SK-N-SH treated with all-trans-retinoic acid at 6 μM for 48 hours (cell line): ENCODE results near the gene KCNA5.

Experiments used
- BACH2 ChIP-seq: fragments of 250-450 bp; sonication (Bioruptor Pico); IDR thresholded peaks from 2 replicates; pipeline ENCODE4 v1.9.0; 2021; ENCODE audit warnings: mild to moderate bottlenecking, borderline replicate concordance
- ZNF8 ChIP-seq: fragments of 450-650 bp; formaldehyde crosslinking; IDR thresholded peaks from 2 replicates; pipeline ENCODE4 v1.5.0; 2020; ENCODE audit warnings: mild to moderate bottlenecking, moderate library complexity
- TF ChIP-seq, protein P1 (sequence below): fragments of 250-450 bp; sonication (Bioruptor Pico); IDR thresholded peaks from 2 replicates; pipeline ENCODE4 v1.8.0; 2020; ENCODE audit warnings: mild to moderate bottlenecking, moderate library complexity, borderline replicate concordance
- TF ChIP-seq, protein P2 (sequence below): fragments of 250-450 bp; sonication (Bioruptor Pico); IDR thresholded peaks from 2 replicates; pipeline ENCODE4 v1.5.1; 2020; ENCODE audit warnings: low read depth, mild to moderate bottlenecking, moderate library complexity

DNA sequence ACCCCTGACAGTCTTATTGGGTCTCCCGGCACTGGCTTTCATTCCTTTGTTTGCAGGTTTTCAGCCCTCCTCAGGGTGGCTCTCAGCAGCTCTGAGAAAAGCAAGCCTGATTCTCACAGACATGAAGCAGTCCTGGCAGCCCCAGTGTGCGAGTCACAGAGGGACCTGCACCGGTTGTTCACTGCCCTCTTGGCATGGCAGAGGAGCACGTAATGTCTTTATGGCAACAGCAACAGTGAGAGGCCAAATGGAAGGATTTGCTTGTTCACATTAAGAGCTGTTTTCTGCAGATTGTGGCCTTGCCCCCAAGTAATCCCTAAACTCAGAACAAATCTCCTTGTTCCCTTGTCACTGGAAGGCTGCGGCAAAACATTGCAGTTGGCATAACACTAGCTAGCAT lies 3.4 kb downstream of the KCNA5 start:
- TF ChIP-seq ZNF8 (CRISPR knock-in tag), result no peak
- no peak for TF ChIP-seq BACH2 (CRISPR knock-in tag)
- TF ChIP-seq, protein P1, sequence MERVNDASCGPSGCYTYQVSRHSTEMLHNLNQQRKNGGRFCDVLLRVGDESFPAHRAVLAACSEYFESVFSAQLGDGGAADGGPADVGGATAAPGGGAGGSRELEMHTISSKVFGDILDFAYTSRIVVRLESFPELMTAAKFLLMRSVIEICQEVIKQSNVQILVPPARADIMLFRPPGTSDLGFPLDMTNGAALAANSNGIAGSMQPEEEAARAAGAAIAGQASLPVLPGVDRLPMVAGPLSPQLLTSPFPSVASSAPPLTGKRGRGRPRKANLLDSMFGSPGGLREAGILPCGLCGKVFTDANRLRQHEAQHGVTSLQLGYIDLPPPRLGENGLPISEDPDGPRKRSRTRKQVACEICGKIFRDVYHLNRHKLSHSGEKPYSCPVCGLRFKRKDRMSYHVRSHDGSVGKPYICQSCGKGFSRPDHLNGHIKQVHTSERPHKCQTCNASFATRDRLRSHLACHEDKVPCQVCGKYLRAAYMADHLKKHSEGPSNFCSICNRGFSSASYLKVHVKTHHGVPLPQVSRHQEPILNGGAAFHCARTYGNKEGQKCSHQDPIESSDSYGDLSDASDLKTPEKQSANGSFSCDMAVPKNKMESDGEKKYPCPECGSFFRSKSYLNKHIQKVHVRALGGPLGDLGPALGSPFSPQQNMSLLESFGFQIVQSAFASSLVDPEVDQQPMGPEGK (CRISPR knock-in tag), result no peak
- TF ChIP-seq, protein P2, sequence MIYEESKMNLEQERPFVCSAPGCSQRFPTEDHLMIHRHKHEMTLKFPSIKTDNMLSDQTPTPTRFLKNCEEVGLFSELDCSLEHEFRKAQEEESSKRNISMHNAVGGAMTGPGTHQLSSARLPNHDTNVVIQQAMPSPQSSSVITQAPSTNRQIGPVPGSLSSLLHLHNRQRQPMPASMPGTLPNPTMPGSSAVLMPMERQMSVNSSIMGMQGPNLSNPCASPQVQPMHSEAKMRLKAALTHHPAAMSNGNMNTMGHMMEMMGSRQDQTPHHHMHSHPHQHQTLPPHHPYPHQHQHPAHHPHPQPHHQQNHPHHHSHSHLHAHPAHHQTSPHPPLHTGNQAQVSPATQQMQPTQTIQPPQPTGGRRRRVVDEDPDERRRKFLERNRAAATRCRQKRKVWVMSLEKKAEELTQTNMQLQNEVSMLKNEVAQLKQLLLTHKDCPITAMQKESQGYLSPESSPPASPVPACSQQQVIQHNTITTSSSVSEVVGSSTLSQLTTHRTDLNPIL (CRISPR knock-in tag), result no peak
